BJ (cell line): Measurements from ENCODE around the gene VAV2. TPM values are rescaled to one million over a fixed set of nuclear protein-coding genes. Genes with fewer than 3 reads are reported as not detected.

ENCODE experiments used
- CTCF ChIA-PET: fragments of 350-600 bp; formaldehyde crosslinking; extraction: SDS; loops from one replicate; lab custom pipeline; 2021; ENCODE audit warnings: antibody characterized with exemption, inconsistent platforms; lab: Yijun Ruan, JAX
- POLR2A ChIA-PET: fragments of 300-600 bp; sonication (Branson Sonifier 250); formaldehyde crosslinking; extraction: SDS; loops from one replicate; lab custom pipeline; 2021; ENCODE audit warnings: antibody characterized with exemption; lab: Charles Lee
- DNase-seq: peaks from one replicate; pipeline ENCODE4 v3.0.0-alpha.2; 2011; ENCODE audit warnings: low read depth
- H3K27me3 ChIP-seq: 2 replicates; pipeline ENCODE4 v1.6.0; 2011; ENCODE audit warnings: low read length; ENCODE audit not compliant: control insufficient read depth, insufficient read depth
- H3K36me3 ChIP-seq: 2 replicates; pipeline ENCODE4 v1.5.1; 2011; ENCODE audit warnings: low read length; ENCODE audit not compliant: control insufficient read depth, insufficient read depth
- H3K4me3 ChIP-seq: 2 replicates; pipeline ENCODE4 v1.5.1; 2011; ENCODE audit warnings: low read depth, mild to moderate bottlenecking, control low read depth, low read length
- CTCF ChIP-seq: IDR thresholded peaks from 2 replicates; pipeline ENCODE4 v1.5.1; 2011; ENCODE audit warnings: low read depth, mild to moderate bottlenecking, control low read depth, inconsistent platforms, low read length, moderate library complexity; ENCODE audit not compliant: insufficient read depth
- polyA plus RNA-seq: library from polyadenylated mRNA; depleted of rRNA; stranded (reverse); fragments of >200 nt; gene quantifications from 2 replicates; pipeline ENCODE4 v1.2.3, GENCODE V29; 2011

The VAV2 gene
- polyA plus RNA-seq, 1 experiment = 9.9 TPM

GRCh38 chr9:134004131-134004873 is 12.2 kb upstream of the VAV2 start:
- DNase-seq = no peak
- no peaks in the 10 kb centered on the region for H3K27me3 ChIP-seq
- H3K4me3 ChIP-seq = no peak overlapping the region
- ChIA-PET CTCF (interaction anchor here (5.5 kb wide), 1 partner anchor 10 kb away, joined by 39 read pairs; no protein-coding TSS in a partner anchor), POLR2A (no interaction called here)
- TF ChIP-seq CTCF = no peak
- H3K36me3 ChIP-seq = no peaks in the 10 kb centered on the region

GRCh38 chr9:134003237-134003636 is 11.1 kb upstream of the VAV2 start:
- no peak for TF ChIP-seq CTCF
- CTCF ChIA-PET = interaction anchor here (1.5 to 5.5 kb wide), 2 partner anchors 9 kb away, joined by 4 to 39 read pairs; no protein-coding TSS in a partner anchor

GRCh38 chr9:134002796-134003195 is 10.7 kb upstream of the VAV2 start:
- no peak for TF ChIP-seq CTCF
- POLR2A ChIA-PET = no interaction called here
- CTCF ChIA-PET = interaction anchor here (1.5 kb wide), 1 partner anchor 9 kb away, joined by 4 read pairs; no protein-coding TSS in a partner anchor
- Histone ChIP-seq H3K36me3 (no peaks in the 10 kb centered on the region), H3K4me3 (no peak overlapping the region), H3K27me3 (no peaks in the 10 kb centered on the region)
- no peak for DNase-seq

More at GRCh38 chr9:134003237-134003636, 11.1 kb upstream of the VAV2 start:
- H3K36me3 ChIP-seq = no peaks in the 10 kb centered on the region
- no peaks in the 10 kb centered on the region for H3K27me3 ChIP-seq
- POLR2A ChIA-PET = no interaction called here
- no peak overlapping the region for H3K4me3 ChIP-seq
- no peak for DNase-seq

GRCh38 chr9:133999851-134000265 is 7.7 kb upstream of the VAV2 start:
- peaks cover 2% of the 10 kb centered on the region; the same call in 1 of the 2 replicates for H3K27me3 ChIP-seq
- no peaks in the 10 kb centered on the region for H3K36me3 ChIP-seq
- no peak overlapping the region for H3K4me3 ChIP-seq
- ChIA-PET POLR2A (no interaction called here), CTCF (interaction anchor here (1.2 to 1.7 kb wide), 3 partner anchors 209 to 219 kb away, joined by 3 to 5 read pairs (median 3); no protein-coding TSS in a partner anchor)
- no peak for DNase-seq
- TF ChIP-seq CTCF = no peak

- no peak for TF ChIP-seq CTCF
- DNase-seq = no peak
- ChIA-PET CTCF (interaction anchor here (1.2 to 1.7 kb wide), 3 partner anchors 209 to 218 kb away, joined by 3 to 5 read pairs (median 3); no protein-coding TSS in a partner anchor), POLR2A (no interaction called here)
- Histone ChIP-seq H3K36me3 (no peaks in the 10 kb centered on the region), H3K4me3 (no peak overlapping the region), H3K27me3 (peaks cover 2% of the 10 kb centered on the region; the same call in 1 of the 2 replicates)
These were observed 6.9 kb upstream of the VAV2 start for GRCh38 chr9:133998915-133999595.
